Dendritic cell treated with granulocyte-macrophage colony-stimulating factor and Interleukin-4, amounts not matched to agents 40 ng/mL and 50 ng/mL, for 4 days (primary cell): ENCODE results near the gene PFKFB1.
A peak's percentile ranks its signal among the peaks of the same experiment; 100 is the strongest.
"Not testable (repeated sequence)": the region's sequence is repeated elsewhere in the genome, so short reads cannot be mapped to it uniquely, and the experiment has no call there.

Experiments used
- H3K27ac Mint-ChIP-seq: one replicate; pipeline ENCODE4 v1.8.0; 2022; ENCODE audit warnings: mild to moderate bottlenecking, mixed read lengths
- H3K27me3 Mint-ChIP-seq: one replicate; pipeline ENCODE4 v1.8.0; 2022; ENCODE audit warnings: mild to moderate bottlenecking, mixed read lengths
- H3K36me3 Mint-ChIP-seq: one replicate; pipeline ENCODE4 v1.8.0; 2022; ENCODE audit warnings: low read depth, mixed read lengths
- H3K4me1 Mint-ChIP-seq: one replicate; pipeline ENCODE4 v1.8.0; 2022; ENCODE audit warnings: low read depth, mixed read lengths
- H3K4me3 Mint-ChIP-seq: one replicate; pipeline ENCODE4 v1.8.0; 2022; ENCODE audit warnings: mild to moderate bottlenecking, moderate library complexity, mixed read lengths
- H3K9me3 Mint-ChIP-seq: one replicate; pipeline ENCODE4 v1.8.0; 2022; ENCODE audit warnings: mixed read lengths
- intact Hi-C: fragments of 100-400 bp; cut with micrococcal nuclease; formaldehyde crosslinking; loops from one replicate; pipeline ENCODE4 v1.15.0; 2022

Gene PFKFB1

GRCh38 chrX:55006827-55007621 is 13.0 kb upstream of the PFKFB1 start:
- intact Hi-C loops, result loop anchor here (10.0 kb wide), 1 partner anchor 1322 kb away; the partner anchor contains the start of gene HUWE1
- Mint-ChIP-seq H3K4me1 (peaks cover 68% of the 10 kb centered on the region), H3K27me3 (no peaks in the 10 kb centered on the region), H3K27ac (peak overlapping the region; percentile 89), H3K4me3 (peak overlapping the region; percentile 69), H3K36me3 (peaks cover 52% of the 10 kb centered on the region), H3K9me3 (no peaks in the 10 kb centered on the region)

DNA sequence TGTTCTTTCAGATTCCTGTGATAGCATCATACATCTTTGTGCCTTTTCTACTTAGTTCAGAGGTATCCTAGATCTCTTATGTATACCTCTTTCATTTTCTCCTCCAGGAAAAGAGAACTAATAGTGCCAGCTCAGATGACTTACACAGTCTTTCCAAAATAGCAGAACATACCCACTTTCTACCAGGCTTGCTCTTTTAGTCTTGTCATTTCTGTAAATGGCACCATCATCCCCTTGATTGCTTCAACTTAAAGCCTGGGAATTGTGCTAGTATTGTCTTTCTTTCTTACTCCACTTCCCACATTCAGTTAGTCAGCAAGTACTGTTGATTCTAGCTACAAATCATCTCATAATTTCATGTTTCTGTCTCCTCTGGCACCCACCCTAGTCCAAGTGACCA is 11.3 kb upstream of the PFKFB1 start:
- peaks cover 65% of the 10 kb centered on the region for H3K36me3 Mint-ChIP-seq

GRCh38 chrX:55004231-55004630 is 10.2 kb upstream of the PFKFB1 start:
- H3K27me3 Mint-ChIP-seq, result no peaks in the 10 kb centered on the region
- peaks cover 80% of the 10 kb centered on the region for H3K4me1 Mint-ChIP-seq
- peak overlapping the region; percentile 97 for H3K27ac Mint-ChIP-seq
- intact Hi-C loops, result loop anchor here (10.0 kb wide), 1 partner anchor 1319 kb away; the partner anchor contains the start of gene HUWE1
- H3K36me3 Mint-ChIP-seq, result peaks cover 70% of the 10 kb centered on the region
- H3K4me3 Mint-ChIP-seq, result no peak overlapping the region
- H3K9me3 Mint-ChIP-seq, result no peaks in the 10 kb centered on the region

More for the DNA sequence above, 11.3 kb upstream of the PFKFB1 start:
- Mint-ChIP-seq H3K4me1 (peaks cover 80% of the 10 kb centered on the region), H3K9me3 (no peaks in the 10 kb centered on the region), H3K27me3 (no peaks in the 10 kb centered on the region), H3K27ac (peak overlapping the region; percentile 97), H3K4me3 (no peak overlapping the region)
- intact Hi-C loops, result loop anchor here (10.0 kb wide), 1 partner anchor 1320 kb away; the partner anchor contains the start of gene HUWE1

- Mint-ChIP-seq H3K36me3 (peaks cover 47% of the 10 kb centered on the region), H3K4me3 (peak within 1 kb of the TSS; percentile 98), H3K4me1 (peaks cover 45% of the 10 kb centered on the region), H3K9me3 (no peaks in the 10 kb centered on the region), H3K27me3 (no peaks in the 10 kb centered on the region), H3K27ac (peak within 1 kb of the TSS; percentile 97)
- intact Hi-C loops, result loop anchor here (10.0 kb wide), 1 partner anchor 1315 kb away; the partner anchor contains the start of gene HUWE1
Observed at GRCh38 chrX:54999717-55000598, 6.0 kb upstream of the PFKFB1 start, which contains the start of gene APEX2. APEX2 (plus strand) TSS chrX:55000363; CDS start chrX:55000423, 60 bp downstream.

- Mint-ChIP-seq H3K4me1 (peaks cover 21% of the 10 kb centered on the region), H3K4me3 (no peak overlapping the region), H3K36me3 (peaks cover 9% of the 10 kb centered on the region), H3K9me3 (no peaks in the 10 kb centered on the region), H3K27me3 (peaks cover 2% of the 10 kb centered on the region), H3K27ac (no peak overlapping the region)
- intact Hi-C loops, result no loop called here
Observed at GRCh38 chrX:54995621-54996020, 1.6 kb upstream of the PFKFB1 start.

GRCh38 chrX:54994668-54995351 is 822 bp upstream of the PFKFB1 start:
- intact Hi-C loops, result no loop called here
- Mint-ChIP-seq H3K36me3 (peaks cover under 1% of the 10 kb centered on the region), H3K27me3 (peaks cover 2% of the 10 kb centered on the region), H3K9me3 (no peaks in the 10 kb centered on the region), H3K4me1 (peaks cover 19% of the 10 kb centered on the region), H3K27ac (peak overlapping the region; percentile 45), H3K4me3 (no peak overlapping the region)

DNA sequence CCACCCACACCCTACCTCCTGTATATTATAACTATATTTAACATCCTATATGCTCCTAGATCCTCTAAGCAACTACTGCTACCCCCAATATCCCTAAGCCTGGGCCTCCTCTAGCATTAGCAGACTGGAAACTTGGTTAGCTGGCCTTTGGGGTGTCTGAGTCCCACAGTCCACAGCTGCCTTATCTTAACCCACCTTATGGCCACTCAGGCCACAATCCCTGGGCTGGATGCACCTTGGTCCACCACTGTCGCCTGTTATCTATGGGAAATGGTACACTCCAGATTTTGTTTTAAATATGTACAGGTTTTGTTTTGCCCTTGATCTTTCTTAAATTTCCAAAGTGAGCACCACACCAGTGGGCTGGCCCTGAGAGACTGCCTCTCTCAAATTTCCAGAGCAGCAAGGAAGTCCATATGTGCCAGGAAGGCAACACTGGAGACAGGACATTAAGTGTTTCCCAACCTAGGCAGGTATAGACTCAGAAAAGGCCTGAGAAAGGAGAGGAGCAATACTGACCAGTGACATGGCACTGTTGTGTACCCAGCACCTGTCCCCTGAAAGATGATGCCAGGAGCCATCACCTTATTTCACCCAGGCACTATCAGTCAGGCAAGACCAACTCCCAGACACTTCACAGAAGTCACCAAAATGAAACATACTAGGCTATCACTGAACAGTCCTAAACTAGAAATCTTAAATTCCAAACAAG is 921 bp downstream of the PFKFB1 start:
- no peaks in the 10 kb centered on the region for H3K9me3 Mint-ChIP-seq
- intact Hi-C loops, result no loop called here
- peaks cover 19% of the 10 kb centered on the region for H3K4me1 Mint-ChIP-seq
- H3K36me3 Mint-ChIP-seq, result no peaks in the 10 kb centered on the region
- H3K27me3 Mint-ChIP-seq, result peaks cover 2% of the 10 kb centered on the region
- H3K4me3 Mint-ChIP-seq, result no peak overlapping the region
- H3K27ac Mint-ChIP-seq, result no peak overlapping the region

DNA sequence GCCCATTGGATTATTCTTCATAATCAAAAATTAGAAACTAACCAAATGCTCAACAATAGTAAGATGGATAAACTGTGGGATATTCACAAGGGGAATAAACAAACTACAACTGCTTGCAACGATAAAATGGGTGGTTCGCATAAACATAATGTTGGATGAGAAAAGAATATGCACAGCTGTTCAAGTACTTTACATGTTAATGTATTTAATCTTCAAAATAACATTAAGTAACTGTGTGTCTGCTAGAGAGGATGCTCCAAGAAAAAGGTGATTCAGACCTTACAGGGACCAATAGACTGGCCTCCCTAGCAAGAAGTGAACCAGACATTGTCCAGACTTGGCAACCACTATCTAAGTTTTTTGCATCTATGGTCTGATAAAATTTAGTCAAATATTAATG is 2.3 kb downstream of the PFKFB1 start:
- Mint-ChIP-seq H3K4me1 (peaks cover 19% of the 10 kb centered on the region), H3K36me3 (no peaks in the 10 kb centered on the region), H3K27ac (no peak overlapping the region), H3K9me3 (no peaks in the 10 kb centered on the region), H3K4me3 (no peak overlapping the region), H3K27me3 (peaks cover 2% of the 10 kb centered on the region)
- intact Hi-C loops, result no loop called here

- H3K4me3 Mint-ChIP-seq, H3K4me1 Mint-ChIP-seq, H3K27me3 Mint-ChIP-seq, H3K9me3 Mint-ChIP-seq, H3K27ac Mint-ChIP-seq, H3K36me3 Mint-ChIP-seq: not testable (repeated sequence)
- intact Hi-C loops, result loop anchor here (10.0 kb wide), 1 partner anchor 59 kb away; the partner anchor contains the start of gene TRO
Observed at GRCh38 chrX:54983306-54983705, 10.7 kb downstream of the PFKFB1 start.

- no peak overlapping the region for H3K27ac Mint-ChIP-seq
Observed at GRCh38 chrX:54980334-54980733, 13.7 kb downstream of the PFKFB1 start.

DNA sequence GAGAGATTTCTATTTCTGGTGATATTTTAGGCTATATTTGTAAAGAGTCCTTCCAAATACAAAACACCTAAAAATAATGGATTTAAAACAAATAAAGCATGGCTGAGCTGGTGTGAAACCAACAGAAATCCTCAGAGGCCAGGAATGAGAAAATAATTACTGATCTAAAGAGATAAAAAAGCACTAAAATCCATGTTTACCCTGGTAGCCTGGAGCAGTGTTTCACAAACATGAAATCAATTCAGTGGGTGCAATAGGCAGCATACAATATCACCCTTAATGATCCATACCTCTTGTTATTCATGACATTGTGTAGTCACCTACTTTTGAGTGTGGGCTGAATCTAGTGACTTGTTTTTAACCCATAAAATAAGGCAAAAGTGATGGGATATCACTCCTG is 14.6 kb downstream of the PFKFB1 start:
- H3K27me3 Mint-ChIP-seq, result no peaks in the 10 kb centered on the region
- H3K4me1 Mint-ChIP-seq, result no peaks in the 10 kb centered on the region

More at GRCh38 chrX:54980334-54980733, 13.7 kb downstream of the PFKFB1 start:
- Mint-ChIP-seq H3K4me3 (no peak overlapping the region), H3K4me1 (no peaks in the 10 kb centered on the region), H3K36me3 (no peaks in the 10 kb centered on the region), H3K9me3 (no peaks in the 10 kb centered on the region), H3K27me3 (no peaks in the 10 kb centered on the region)
- intact Hi-C loops, result loop anchor here (10.0 kb wide), 1 partner anchor 56 kb away; the partner anchor contains the start of gene TRO

GRCh38 chrX:54978448-54978847 is 15.5 kb downstream of the PFKFB1 start:
- Mint-ChIP-seq H3K27ac (no peak overlapping the region), H3K4me3 (no peak overlapping the region), H3K4me1 (no peaks in the 10 kb centered on the region), H3K9me3 (no peaks in the 10 kb centered on the region), H3K36me3 (no peaks in the 10 kb centered on the region), H3K27me3 (no peaks in the 10 kb centered on the region)
- intact Hi-C loops, result no loop called here

More for the DNA sequence above, 14.6 kb downstream of the PFKFB1 start:
- intact Hi-C loops, result no loop called here
- Mint-ChIP-seq H3K36me3 (no peaks in the 10 kb centered on the region), H3K9me3 (no peaks in the 10 kb centered on the region), H3K27ac (no peak overlapping the region), H3K4me3 (no peak overlapping the region)

GRCh38 chrX:54977387-54977786 is 16.6 kb downstream of the PFKFB1 start:
- H3K9me3 Mint-ChIP-seq, result no peaks in the 10 kb centered on the region
- H3K36me3 Mint-ChIP-seq, result no peaks in the 10 kb centered on the region
- no peak overlapping the region for H3K27ac Mint-ChIP-seq
- no peaks in the 10 kb centered on the region for H3K27me3 Mint-ChIP-seq
- no peak overlapping the region for H3K4me3 Mint-ChIP-seq
- no peaks in the 10 kb centered on the region for H3K4me1 Mint-ChIP-seq
- intact Hi-C loops, result no loop called here
